Breast epithelium (tissue), 3 donors: Measurements from ENCODE around the gene ANKRD17.

ENCODE experiments used
- CTCF ChIP-seq, 3 donors: fragments of 450-650 bp; IDR thresholded peaks; one replicate each; pipeline ENCODE4 v1.5.1; 2016 to 2017; ENCODE audit warnings: antibody characterized with exemption in 3 of 3, mild to moderate bottlenecking in 3 of 3, moderate library complexity in 3 of 3
- POLR2A ChIP-seq: fragments of 450-650 bp; IDR thresholded peaks from one replicate; pipeline ENCODE4 v1.6.1; 2016; ENCODE audit warnings: antibody characterized with exemption, mild to moderate bottlenecking, moderate library complexity
- POLR2AphosphoS5 ChIP-seq, 3 donors: sonication (generic); formaldehyde crosslinking; IDR thresholded peaks; one replicate each; pipeline ENCODE4 v1.6.1; 2017; ENCODE audit warnings: antibody characterized with exemption in 3 of 3

GRCh38 chr4:73303711-73304110, 45.1 kb upstream of the ANKRD17 start:
- no peak for TF ChIP-seq CTCF (IDR thresholded peaks at IDR 0.05)
- no peak for TF ChIP-seq POLR2AphosphoS5 (IDR thresholded peaks at IDR 0.05)
- TF ChIP-seq POLR2A = no peak
